ENCODE data around the gene MAPK7.

Gene MAPK7

DNA sequence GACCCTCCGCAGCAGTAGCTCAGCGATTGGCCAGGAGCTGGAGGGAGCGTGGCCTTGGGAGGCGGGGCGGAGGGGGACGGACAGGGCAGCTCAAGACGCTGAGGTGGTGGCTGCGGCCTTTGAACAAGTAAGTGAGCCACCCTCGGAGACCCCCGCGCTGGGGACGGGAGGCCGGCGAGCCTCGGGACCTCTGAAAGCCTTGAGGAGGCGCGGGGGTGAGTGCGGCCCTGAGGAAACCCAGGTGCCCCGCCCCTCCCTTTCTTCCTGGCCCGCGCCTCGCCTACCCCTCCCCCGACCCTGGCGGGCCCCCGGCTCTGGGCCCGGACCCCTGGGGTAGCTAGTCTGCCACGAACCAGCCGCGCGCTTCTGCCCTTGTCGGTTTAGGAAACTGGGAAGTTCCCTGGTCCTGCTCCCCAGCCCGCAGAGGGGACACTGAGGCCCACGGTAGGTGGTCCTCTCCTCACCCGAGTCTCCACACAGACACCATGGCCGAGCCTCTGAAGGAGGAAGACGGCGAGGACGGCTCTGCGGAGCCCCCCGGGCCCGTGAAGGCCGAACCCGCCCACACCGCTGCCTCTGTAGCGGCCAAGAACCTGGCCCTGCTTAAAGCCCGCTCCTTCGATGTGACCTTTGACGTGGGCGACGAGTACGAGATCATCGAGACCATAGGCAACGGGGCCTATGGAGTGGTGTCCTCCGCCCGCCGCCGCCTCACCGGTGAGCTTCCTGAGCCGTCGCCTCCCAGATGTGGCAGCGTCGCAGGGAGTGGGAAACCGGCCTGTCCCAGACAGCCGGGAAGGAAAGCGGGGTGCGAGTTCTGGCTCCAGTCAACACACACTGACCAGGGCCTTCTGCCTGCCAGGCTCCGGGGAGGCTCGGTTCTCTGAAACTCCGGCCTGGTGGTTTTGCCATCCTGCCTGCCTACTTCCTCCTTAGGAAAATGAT, at the start of gene MAPK7:
MAPK7 (plus strand) TSS at position 83 of the 945 bp plus-strand sequence; CDS start at position 486, 403 bp downstream.
- no peak for DNase-seq (ENCODE audit: low read depth in 3 of 3)

DNA sequence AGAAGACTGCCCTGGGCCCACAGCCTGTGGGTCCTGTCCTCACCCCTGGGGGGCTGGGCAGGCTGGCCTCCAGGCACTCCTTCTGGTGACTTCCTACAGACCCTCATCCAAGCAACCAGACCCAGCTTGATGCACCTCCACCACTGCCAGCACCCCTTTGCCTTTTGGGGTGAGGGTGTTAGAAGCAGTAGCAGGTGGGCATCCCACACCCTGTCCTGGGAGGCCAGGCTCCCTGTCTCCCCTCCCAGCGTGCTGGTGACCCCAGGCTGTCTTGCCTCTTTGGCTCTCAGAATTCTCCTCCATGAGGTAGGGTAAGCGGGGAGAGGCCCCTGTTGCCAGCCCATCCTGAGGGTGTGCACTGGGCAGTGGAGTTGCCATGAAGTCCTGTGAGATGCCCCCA, 49.2 kb upstream of the MAPK7 start:
- DNase-seq (ENCODE audit: low read depth in 3 of 3), result no peak

DNA sequence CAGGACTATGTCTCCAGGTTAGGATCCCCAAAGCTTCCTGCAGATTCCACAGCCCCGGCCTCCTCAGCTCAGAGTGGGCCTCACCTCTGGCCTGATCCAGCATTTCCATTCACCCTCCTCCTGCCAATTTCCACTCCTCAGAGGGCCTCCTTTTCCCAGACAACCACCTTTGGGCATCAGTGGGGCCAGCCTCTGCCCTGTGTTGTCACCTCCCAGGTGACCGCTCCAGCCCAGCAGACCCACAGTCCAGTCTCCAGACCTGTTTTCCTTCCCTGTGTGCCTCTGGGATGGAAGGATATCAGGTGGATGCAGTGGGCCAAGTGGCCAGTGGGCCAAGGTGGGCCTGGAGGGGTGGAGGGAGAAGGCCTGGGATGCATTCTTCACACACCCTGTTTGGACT, 48.5 kb upstream of the MAPK7 start:
- DNase-seq (ENCODE audit: low read depth in 3 of 3), result no peak

DNA sequence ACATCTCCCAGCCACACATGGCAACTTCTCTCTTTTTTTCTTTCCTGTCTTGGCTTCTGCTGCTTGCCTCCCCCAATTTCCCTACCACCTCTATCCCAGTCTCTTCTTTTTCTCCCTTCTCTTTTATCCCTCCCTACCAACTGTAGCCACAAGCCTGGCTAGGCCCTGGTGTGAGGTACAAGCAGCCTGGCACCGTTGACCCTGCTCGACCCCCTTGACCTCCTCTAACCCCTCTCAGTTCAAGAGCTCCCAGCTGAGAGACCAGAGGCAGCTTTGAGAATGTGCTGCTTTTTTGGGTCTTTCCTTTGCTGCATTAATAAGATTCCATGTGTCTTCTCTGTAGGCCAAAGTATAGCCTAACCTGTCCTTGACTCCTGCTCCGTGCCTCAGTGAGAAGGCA, 48.0 kb upstream of the MAPK7 start:
- no peak for DNase-seq (ENCODE audit: low read depth in 3 of 3)

DNA sequence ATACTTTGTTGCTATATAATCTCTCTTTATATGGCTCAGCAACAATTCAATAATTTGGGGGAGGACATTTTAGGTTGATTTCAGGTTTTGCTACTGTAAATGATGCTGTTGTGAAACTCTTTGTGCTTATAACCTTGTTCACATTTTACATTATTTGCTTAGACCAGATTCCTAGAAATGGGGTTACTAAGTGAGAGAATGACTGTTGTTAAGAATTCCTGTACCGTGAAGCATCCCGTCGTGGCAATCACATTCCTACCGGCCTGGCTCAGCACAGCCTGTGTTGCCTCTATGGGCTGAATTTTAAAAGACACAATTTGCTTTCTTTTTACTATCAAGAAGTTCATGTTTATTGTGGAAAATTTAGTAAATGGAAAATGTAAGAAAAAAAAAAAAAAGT, 47.2 kb upstream of the MAPK7 start:
- no peak for DNase-seq (ENCODE audit: low read depth in 3 of 3)

DNA sequence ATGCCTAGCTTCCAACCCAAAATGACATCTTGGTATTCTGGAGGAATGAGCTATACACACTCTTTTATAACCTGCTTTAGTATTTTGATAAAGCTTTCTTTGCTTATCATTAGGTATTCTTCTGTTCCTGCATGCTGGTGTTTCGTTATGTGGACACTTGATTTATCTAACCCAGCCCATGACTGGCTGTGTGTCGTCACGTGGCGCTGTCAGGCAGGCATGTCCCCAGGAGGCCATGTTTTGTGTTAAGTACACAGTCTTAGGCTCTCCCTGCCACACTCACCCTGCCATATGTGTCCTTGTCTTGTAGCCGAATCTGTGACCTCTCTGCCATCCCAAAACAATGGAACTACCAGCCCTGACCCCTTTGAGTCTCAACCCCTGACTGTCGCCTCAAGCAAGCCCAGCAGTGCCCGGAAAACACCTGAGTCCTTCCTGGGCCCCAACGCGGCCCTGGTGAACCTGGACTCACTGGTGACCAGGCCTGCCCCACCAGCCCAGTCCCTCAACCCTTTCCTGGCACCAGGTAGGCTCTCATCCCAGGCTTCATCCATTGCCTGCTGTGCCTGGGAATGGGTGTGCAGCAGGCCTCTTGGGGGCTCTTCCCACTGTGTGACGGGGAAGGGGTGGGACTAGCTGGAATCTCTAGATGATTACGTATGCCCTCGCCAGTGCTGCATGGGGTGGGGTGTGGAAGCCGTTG, 46.6 kb upstream of the MAPK7 start:
- no peak for DNase-seq (ENCODE audit: low read depth in 3 of 3)

DNA sequence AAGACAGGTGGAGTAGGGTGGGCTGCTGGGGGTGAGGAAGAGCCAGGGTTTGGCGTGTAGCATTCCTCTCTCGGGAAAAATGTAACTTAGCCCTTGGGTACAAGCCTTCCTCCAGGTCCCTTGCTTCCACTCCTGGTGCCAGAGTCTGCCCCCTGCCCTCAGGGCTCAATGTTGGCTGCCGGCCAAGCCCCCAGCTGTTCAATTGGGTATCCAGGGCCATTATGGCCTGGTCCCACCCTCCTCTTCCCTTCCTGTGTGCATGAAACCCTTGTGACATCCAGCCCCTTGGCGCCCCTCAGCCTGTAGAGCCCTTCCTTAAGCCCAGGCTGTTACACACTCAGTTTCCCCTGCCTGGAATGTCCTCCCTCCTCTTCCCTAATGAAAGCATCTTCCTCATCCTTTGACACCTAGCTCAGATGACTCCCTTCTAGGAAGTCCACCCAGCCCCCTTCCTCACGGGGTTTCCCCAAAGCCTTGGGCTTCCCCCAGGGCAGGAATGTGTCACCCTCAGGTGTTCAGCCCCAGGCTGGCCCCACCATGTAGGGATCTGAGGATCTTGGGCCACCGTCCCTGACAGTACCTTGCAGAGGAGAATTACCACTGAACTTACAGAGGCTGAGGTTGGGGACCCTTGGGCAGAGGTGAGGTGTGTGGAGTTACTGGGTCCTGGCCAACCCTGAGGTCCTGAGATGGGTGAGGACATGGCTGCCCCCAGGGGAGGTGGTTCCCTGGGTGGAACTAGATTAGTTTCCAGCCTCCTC, 45.7 kb upstream of the MAPK7 start:
- no peak for DNase-seq (ENCODE audit: low read depth in 3 of 3)

DNA sequence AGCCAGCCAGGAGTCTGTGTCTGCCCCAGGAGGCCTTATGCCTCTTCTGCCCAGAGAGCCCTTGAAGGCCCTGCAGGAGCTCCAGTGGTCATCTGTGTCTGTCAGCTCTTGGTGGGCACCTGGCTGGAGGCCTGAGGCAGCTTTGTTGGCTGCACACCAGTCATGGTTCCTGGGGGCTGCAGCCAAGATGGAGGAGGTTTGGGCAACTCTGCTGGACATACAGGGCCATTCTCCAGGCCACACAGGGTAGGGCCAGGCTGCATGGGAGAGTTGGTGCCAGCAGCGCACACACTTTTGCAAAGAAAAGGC, 45.2 kb upstream of the MAPK7 start:
- DNase-seq (ENCODE audit: low read depth in 3 of 3), result no peak

DNA sequence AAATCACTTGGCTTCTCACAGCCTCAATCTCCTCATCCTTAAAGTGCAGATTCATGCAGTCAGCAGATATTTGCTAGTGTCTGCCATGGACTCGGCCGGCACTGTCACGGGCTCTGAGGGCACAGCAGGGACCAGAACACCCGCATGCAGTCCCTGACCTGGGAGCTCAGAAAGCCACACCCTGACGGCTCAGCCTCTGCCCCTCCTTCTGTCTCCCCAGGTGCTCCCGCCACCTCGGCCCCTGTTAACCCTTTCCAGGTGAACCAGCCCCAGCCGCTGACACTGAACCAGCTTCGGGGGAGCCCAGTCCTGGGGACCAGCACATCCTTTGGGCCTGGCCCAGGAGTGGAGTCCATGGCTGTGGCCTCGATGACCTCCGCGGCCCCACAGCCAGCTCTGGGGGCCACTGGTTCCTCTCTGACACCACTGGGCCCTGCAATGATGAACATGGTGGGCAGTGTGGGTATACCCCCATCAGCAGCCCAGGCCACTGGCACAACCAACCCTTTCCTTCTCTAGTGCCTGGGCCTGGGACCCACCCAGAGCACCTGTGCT, 44.5 kb upstream of the MAPK7 start:
- no peak for DNase-seq (ENCODE audit: low read depth in 3 of 3)

DNA sequence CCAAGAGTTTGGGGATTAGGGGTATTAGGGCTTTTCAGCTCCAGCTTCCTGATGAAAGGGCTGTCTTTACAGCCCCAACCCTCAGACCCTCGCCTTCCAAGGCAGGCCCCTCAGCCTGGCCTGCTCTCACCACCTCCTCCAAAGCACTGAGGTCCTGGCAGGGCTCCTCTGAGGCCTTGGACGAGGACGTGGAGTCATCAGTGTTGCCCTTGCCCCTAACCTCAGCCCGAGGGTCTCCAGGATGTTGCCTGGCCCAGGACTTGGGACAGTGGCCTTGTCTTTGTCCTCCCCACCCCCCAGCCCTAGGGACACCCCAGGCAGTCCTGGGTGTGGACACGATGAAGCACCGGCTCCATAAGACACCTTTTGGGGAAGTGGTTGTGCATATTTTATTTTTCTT, 44.0 kb upstream of the MAPK7 start:
- no peak for DNase-seq (ENCODE audit: low read depth in 3 of 3)

DNA sequence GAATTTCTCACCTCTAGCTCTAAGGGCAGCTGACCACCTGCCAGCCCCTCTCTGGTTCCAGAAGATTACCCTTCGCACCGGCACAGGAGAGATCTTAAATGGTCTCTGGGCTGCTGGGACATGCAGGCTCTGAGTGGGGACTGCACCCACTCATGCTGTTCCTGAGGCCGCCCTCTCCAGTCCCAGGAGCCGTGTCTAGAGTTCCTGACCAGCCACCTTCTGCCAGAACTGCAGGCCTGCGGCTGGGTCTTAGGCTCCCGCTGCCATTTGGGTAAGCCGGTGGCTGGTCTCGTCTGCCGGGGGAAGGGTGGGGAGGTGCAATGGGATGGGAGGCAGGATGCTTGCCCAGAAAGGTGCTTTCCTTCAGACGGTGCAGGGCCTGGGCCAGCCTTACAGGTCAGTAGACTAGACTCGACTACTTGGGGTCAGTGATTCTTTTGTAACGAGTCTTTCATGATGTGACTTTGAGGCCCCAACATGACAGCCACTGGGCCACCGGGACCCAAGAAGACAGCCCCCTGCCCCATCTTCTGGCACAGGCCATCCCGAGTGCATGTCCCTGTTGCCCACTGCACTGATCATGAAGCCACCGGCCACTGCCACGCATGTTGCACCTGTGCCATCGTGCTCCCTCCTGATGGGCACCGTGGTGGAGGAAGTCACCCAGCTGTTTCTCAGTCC, 42.2 kb upstream of the MAPK7 start:
- no peak for DNase-seq (ENCODE audit: low read depth in 3 of 3)

DNA sequence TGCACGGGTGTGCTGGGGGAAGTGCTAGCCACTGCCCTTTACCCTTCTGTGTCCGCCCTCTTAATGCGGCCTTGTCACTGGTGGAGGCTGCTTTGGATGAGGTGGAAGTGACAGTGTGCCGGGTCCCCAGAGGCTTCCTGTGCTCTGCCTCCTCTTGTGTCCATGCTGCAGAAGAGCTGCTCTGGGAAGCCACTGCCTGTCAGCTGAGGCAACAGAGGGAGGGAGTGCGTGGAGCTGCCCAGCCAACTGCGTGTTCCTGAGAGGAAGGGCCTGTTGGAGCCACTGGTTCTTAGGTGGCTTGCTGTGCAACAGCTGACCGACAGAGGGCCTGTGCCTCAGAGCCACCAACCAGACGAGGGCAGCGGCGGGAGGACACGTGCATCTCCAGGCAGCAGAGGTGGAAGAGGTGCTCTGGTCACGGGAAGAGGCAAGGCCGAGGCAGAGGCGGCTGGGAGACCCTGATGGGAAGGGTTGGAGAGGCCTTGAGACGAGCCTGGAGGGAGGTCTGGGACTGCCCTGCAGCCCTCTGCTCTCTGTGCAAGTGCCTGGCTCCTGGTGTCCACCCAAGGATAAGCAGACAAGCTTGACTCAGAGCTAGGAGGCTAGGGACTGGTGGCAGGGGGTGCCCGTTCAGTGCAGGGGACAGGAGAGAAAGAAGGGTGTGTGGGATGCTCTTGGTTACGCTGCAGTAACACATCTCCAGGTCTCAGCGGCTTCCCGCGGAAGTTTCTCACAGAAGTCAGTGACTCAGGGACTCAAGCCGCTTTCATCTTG, 41.2 kb upstream of the MAPK7 start:
- DNase-seq (ENCODE audit: low read depth in 3 of 3), result no peak

DNA sequence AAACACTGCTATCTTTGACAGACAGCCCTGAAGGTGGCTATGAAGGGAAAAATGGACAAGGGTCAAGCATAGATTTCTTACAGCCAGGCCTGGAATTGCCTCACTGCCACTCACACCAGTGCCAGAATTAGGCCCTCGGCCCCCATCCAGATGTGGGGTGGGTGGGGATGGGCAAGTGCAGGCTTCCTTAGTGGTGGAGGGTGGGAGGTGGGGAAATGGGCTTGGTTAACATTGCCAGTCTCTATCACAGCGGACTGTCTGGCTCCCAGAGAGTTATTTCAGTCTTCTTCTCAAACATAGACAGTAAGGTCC, 40.6 kb upstream of the MAPK7 start:
- DNase-seq (ENCODE audit: low read depth in 3 of 3), result no peak

DNA sequence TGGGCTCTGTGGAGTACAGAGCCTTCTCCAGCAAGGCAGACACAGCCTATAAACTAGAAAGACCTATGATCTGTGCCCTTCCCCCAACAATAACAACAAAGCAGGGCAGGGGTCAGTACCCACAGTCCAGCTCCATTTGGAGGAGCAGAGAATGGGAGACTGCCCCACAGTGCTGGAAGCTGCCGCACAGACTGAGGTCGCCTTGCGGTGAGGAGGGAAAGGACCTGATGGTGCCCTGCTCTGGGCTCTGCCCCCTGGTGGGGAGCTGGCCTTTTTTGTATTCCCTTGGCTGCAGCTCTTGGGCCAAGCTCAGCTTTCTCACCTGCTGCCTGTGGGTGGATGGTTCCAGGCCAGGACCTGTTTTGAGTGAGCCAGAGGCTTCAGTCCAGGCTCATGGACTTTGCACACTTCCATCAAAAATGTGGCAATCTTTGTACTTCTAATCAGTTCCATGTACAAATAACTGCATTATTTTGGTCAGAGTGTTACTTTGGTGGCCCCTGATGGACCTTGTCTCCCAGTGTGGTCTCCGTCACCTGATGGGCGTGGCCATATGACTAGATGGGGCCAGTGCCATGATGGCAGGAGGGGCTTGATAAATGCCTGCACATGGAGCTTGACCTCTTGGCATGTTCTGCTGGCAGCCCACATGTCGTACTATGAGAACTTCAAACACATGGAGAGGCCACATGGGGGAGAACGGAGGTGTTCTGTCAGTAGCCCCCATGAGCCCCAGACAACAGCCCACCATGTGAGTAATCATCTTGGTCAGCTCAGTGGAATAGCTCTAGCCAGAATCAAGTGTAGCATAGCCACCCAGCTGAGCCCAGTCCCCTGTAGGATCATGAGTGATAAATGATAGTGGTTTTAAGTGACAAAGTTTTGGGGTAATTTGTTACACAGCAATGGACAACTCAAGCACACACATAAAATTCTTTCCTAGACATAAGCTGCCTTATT, 40.0 kb upstream of the MAPK7 start:
- DNase-seq (ENCODE audit: low read depth in 3 of 3), result peak; percentile 16 to 43 (median 32)

DNA sequence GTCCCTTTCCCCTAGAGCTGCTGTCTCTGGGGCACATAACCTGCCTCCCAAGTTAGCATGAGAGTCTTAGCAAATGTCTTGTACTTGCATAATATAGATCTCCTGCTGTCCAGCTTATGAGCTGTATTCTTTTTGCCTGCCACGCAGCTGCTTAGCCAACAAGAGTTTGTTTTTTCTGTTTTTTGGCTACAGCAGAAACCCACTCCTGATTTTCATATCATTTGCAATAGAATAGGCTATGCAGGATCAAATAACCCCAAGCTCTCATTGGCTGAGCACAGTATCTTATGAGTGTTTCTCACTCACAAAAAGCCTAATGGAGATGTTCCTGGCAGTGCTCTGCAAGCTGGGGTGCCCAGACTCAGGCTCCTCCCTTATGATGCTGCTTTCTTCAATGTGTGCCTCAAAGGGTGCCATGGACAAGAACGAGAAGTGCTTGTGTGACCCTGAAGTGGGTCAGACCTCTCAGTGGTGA, 38.9 kb upstream of the MAPK7 start:
- no peak for DNase-seq (ENCODE audit: low read depth in 3 of 3)

DNA sequence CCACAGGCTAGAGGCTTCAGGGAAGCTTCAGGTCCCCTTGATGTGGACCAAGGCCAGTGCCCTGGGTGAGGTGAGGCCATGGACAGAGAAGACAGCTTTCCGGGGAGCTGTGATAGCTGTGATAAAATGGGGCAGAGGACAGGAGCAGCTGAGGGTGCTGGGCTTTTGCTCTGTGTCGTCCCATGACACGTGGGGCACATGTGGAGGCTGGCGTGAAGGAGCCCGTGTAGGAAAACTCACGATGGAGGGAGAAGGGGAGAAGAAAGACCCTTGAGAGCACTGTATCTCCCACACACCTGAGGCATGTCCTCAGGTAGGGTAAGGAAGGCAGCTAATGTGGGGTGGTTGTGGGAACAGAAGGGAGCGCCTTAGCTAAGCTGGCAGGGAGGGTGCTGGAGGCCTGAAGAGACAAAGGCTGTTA, 37.1 kb upstream of the MAPK7 start:
- no peak for DNase-seq (ENCODE audit: low read depth in 3 of 3)

DNA sequence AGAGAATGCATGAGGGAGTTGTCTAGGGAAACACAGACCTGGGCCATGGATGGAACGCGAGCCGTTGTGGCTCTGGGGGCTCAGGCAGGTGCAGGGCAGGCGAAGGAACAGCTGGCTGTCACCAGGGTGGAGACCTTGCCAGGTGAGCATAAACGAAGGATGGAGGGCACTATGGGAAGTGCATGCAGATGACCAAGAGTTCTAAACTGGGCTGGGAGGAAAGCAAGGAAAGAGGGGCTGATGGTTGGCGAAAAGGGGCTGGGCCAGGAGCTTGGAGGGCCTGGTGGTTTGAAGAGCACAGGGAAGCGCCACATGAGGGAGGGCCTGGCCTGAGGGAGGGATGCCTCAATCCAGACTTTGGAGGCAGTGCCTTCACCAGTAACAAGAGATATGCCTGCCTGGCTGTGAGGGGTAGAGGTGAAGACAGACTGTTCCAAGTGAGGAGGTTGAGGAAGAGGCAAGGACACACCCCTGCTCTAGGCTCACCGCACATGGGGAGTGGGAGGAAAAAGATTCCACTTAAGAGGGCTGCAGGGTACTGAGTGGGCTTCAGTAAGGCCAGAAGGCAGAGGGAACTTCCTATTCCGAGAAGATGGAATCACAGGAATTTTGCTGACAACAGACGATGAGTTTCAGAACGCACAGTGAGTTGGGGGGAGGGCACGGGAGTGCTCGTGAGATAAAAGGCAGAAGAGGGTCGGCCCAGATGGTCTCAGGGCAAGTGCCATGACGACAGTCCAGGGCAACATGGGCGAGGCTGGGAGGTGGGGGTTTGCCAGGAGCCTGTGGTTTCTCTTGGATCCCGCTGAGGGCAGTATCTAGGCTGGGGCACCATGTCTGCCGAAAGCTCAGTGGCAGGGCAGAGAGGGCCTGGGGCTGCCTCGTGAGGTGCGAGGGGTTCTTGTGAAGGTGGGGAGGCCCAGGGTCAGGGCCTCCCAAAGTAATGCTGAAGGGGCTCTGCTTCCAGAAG, 36.4 kb upstream of the MAPK7 start:
- no peak for DNase-seq (ENCODE audit: low read depth in 3 of 3)

DNA sequence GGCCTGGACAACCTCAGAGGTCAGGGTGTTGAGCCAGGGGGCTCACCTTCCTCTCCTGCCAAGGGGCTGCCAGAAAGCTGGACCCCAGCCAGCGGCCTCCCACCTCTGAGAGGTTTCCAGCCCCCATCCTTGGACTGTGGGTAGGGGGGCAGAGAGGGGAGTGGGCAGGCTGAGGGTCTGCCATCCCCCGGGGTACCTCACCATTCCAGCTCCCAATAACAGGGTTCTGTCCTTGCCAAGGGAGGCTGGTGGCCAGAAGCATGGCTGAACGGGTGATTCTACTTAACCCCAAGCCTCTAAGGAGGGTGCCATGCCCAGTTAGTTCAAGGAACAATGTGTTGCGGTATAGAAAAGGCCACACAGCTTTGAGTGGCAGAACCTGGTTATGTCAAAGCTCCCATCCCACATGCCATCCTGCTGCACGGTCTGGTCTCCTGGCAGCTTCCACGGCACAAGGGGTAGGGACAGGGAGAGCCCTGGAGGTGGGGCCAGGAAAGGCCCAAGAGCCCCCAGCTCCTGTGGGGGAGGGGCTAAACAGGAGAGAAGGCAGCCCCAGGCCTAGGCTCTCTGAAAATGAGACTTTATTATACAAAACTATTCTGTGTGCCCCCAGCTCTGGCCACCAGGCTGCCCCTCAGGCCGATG, 35.6 kb upstream of the MAPK7 start:
- DNase-seq (ENCODE audit: low read depth in 3 of 3), result no peak

Measured in stimulated activated CD4-positive, alpha-beta T cell treated with anti-CD3 and anti-CD28 coated beads, TNF-alpha, amount 100 ng/mL, for 48 hours (primary cell).